ENCODE data around the gene NUP98. TPM values are rescaled to one million over a fixed set of nuclear protein-coding genes. Genes with fewer than 3 reads are reported as not detected.

NUP98 gene
- total RNA-seq, 2 experiments from 2014 or later: 102 to 115 TPM

- H3K4me1 ChIP-seq (ENCODE audit: insufficient read depth, low read length, poor library complexity, severe bottlenecking): no peaks in the 10 kb centered on the region
- H3K9me2 ChIP-seq (ENCODE audit: insufficient read depth, low read length): no peaks in the 10 kb centered on the region
- peaks cover 97% of the 10 kb centered on the region for H3K36me3 ChIP-seq (ENCODE audit: insufficient read depth, low read length)
- H3K4me3 ChIP-seq (ENCODE audit: low read depth, low read length, poor library complexity, severe bottlenecking): no peak overlapping the region
- H2AFZ ChIP-seq (ENCODE audit: low read length): no peak overlapping the region
- H3K27ac ChIP-seq (ENCODE audit: low read depth, low read length, poor library complexity, severe bottlenecking): no peak overlapping the region
- no peaks in the 10 kb centered on the region for H4K20me1 ChIP-seq (ENCODE audit: insufficient read depth, low read length)
- H3K79me2 ChIP-seq (ENCODE audit: insufficient read depth, low read depth, low read length): peaks cover 3% of the 10 kb centered on the region; the same call in 1 of the 2 replicates
- no peaks in the 10 kb centered on the region for H3K9me3 ChIP-seq (ENCODE audit: low read length)
- H3K4me2 ChIP-seq (ENCODE audit: low read length): no peak overlapping the region
- intact Hi-C loops (cut with micrococcal nuclease; ENCODE audit: unreplicated experiment): no loop called here
- TF ChIP-seq CTCF (conservative IDR thresholded peaks at IDR 0.05; ENCODE audit: low read length): no peak
- DNase-seq (ENCODE audit: low spot score): no peak
- ChIA-PET CTCF (ENCODE audit: unreplicated experiment) (no interaction called here), POLR2A (no interaction called here)
- no TSS peak for BruUV-seq (replicated peaks)
These were observed 59.9 kb downstream of the NUP98 start for GRCh38 chr11:3737386-3737933.

- no peak overlapping the region for H3K27ac ChIP-seq (ENCODE audit: low read depth, low read length, poor library complexity, severe bottlenecking)
- H3K79me2 ChIP-seq (ENCODE audit: insufficient read depth, low read depth, low read length): peaks cover 3% of the 10 kb centered on the region; the same call in 1 of the 2 replicates
- no peaks in the 10 kb centered on the region for H3K4me1 ChIP-seq (ENCODE audit: insufficient read depth, low read length, poor library complexity, severe bottlenecking)
- ChIA-PET CTCF (ENCODE audit: unreplicated experiment) (no interaction called here), POLR2A (no interaction called here)
- peaks cover 98% of the 10 kb centered on the region for H3K36me3 ChIP-seq (ENCODE audit: insufficient read depth, low read length)
- no peak for DNase-seq (ENCODE audit: low spot score)
- BruUV-seq (replicated peaks): no TSS peak
- intact Hi-C loops (cut with micrococcal nuclease; ENCODE audit: unreplicated experiment): no loop called here
- H3K9me3 ChIP-seq (ENCODE audit: low read length): no peaks in the 10 kb centered on the region
- H3K4me2 ChIP-seq (ENCODE audit: low read length): no peak overlapping the region
- no peaks in the 10 kb centered on the region for H3K9me2 ChIP-seq (ENCODE audit: insufficient read depth, low read length)
- no peak overlapping the region for H2AFZ ChIP-seq (ENCODE audit: low read length)
- no peak overlapping the region for H3K4me3 ChIP-seq (ENCODE audit: low read depth, low read length, poor library complexity, severe bottlenecking)
- TF ChIP-seq EZH2phosphoT487 (IDR thresholded peaks at IDR 0.05; ENCODE audit: borderline replicate concordance, low read depth, low read length): no peak
- no peak for TF ChIP-seq CTCF (conservative IDR thresholded peaks at IDR 0.05; ENCODE audit: low read length)
- no peaks in the 10 kb centered on the region for H4K20me1 ChIP-seq (ENCODE audit: insufficient read depth, low read length)
These were observed 60.5 kb downstream of the NUP98 start for GRCh38 chr11:3736816-3737215.

GRCh38 chr11:3735827-3736226 lies 61.5 kb downstream of the NUP98 start:
- no peak for DNase-seq (ENCODE audit: low spot score)
- Histone ChIP-seq H3K4me1 (ENCODE audit: insufficient read depth, low read length, poor library complexity, severe bottlenecking) (no peaks in the 10 kb centered on the region), H2AFZ (ENCODE audit: low read length) (no peak overlapping the region), H3K36me3 (ENCODE audit: insufficient read depth, low read length) (peaks cover 96% of the 10 kb centered on the region), H3K27ac (ENCODE audit: low read depth, low read length, poor library complexity, severe bottlenecking) (no peak overlapping the region), H3K79me2 (ENCODE audit: insufficient read depth, low read depth, low read length) (peaks cover 3% of the 10 kb centered on the region; the same call in 1 of the 2 replicates), H3K9me3 (ENCODE audit: low read length) (no peaks in the 10 kb centered on the region), H3K4me2 (ENCODE audit: low read length) (no peak overlapping the region), H3K4me3 (ENCODE audit: low read depth, low read length, poor library complexity, severe bottlenecking) (no peak overlapping the region), H3K9me2 (ENCODE audit: insufficient read depth, low read length) (no peaks in the 10 kb centered on the region), H4K20me1 (ENCODE audit: insufficient read depth, low read length) (no peaks in the 10 kb centered on the region)
- ChIA-PET CTCF (ENCODE audit: unreplicated experiment) (no interaction called here), POLR2A (interaction anchor here (1.0 to 1.6 kb wide), 3 partner anchors 8 to 106 kb away, joined by 3 to 7 read pairs (median 6); no protein-coding TSS in a partner anchor)
- BruUV-seq (replicated peaks): no TSS peak
- intact Hi-C loops (cut with micrococcal nuclease; ENCODE audit: unreplicated experiment): no loop called here
- TF ChIP-seq EZH2phosphoT487 (IDR thresholded peaks at IDR 0.05; ENCODE audit: borderline replicate concordance, low read depth, low read length): no peak
- no peak for TF ChIP-seq CTCF (conservative IDR thresholded peaks at IDR 0.05; ENCODE audit: low read length)

Data from OCI-LY7 (cell line).